GM13976 (cell line): ENCODE measurements around the gene MESD.

Source experiments
- DNase-seq: peaks from one replicate; pipeline ENCODE4 v3.0.0; 2012; ENCODE audit warnings: low spot score
- in situ Hi-C: fragments of 300-500 bp; cut with MboI; formaldehyde crosslinking; loops from one replicate; pipeline ENCODE4 v1.12.0; 2022; ENCODE audit warnings: low sequenced_read_pairs, mixed read lengths, inconsistent platforms; ENCODE audit not compliant: unreplicated experiment
- TF ChIP-seq, protein P1 (sequence below): IDR thresholded peaks from 2 replicates; pipeline ENCODE4 v1.5.1; 2012; ENCODE audit warnings: borderline replicate concordance, mild to moderate bottlenecking; ENCODE audit not compliant: insufficient read depth; ENCODE audit errors: extremely low read depth, missing control alignments, control extremely low read depth

The MESD gene

GRCh38 chr15:80929689-80930088 is 59.9 kb downstream of the MESD start:
- in situ Hi-C loops = no loop called here
- TF ChIP-seq, protein P1, sequence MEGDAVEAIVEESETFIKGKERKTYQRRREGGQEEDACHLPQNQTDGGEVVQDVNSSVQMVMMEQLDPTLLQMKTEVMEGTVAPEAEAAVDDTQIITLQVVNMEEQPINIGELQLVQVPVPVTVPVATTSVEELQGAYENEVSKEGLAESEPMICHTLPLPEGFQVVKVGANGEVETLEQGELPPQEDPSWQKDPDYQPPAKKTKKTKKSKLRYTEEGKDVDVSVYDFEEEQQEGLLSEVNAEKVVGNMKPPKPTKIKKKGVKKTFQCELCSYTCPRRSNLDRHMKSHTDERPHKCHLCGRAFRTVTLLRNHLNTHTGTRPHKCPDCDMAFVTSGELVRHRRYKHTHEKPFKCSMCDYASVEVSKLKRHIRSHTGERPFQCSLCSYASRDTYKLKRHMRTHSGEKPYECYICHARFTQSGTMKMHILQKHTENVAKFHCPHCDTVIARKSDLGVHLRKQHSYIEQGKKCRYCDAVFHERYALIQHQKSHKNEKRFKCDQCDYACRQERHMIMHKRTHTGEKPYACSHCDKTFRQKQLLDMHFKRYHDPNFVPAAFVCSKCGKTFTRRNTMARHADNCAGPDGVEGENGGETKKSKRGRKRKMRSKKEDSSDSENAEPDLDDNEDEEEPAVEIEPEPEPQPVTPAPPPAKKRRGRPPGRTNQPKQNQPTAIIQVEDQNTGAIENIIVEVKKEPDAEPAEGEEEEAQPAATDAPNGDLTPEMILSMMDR = no peak
- DNase-seq = no peak

DNA sequence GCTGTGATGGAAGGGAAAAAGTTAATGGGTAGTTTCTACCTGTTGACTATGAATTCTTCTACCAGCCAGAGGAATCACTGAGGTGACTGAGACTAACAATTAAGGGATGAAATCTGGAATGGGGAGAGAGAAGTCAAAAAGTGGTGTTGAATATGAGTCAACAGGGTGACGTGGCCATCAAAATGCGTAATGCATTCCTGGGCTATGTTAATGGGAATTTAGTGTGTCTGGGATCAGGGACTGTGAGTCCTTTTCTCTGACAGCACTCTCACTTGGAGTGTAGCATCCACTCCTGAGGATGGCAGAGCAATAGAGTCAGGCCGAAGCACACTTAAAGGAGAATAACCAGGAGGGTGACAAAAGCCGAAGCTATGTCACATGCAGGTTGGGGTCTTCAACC is 60.4 kb downstream of the MESD start:
- DNase-seq = no peak
- in situ Hi-C loops = no loop called here
- TF ChIP-seq, protein P1 = no peak

GRCh38 chr15:80926126-80926525 is 63.5 kb downstream of the MESD start:
- TF ChIP-seq, protein P1 = no peak

DNA sequence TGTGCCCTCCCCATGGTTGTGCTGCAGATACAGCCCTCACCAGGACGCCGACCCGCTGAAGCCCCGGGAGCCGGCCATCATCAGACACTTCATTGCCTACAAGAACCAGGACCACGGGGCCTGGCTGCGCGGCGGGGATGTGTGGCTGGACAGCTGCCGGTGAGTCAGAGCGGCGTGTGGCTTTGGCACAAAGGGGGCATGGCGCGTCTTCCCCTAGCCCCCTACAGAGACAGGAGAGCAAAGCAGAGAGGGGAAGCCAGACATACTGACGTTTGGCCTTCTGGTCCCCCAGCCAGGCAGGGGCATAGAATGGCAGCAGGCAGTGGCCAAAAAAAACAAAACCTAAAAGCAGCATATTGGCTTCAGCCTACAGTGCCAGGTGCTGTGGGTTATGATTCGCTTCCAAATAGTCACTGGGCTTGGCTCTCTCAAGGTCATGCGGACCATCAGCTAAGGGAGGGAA is 64.0 kb downstream of the MESD start:
- TF ChIP-seq, protein P1 = no peak
- DNase-seq = no peak
- in situ Hi-C loops = no loop called here

More at GRCh38 chr15:80926126-80926525, 63.5 kb downstream of the MESD start:
- no peak for DNase-seq
- in situ Hi-C loops = no loop called here

DNA sequence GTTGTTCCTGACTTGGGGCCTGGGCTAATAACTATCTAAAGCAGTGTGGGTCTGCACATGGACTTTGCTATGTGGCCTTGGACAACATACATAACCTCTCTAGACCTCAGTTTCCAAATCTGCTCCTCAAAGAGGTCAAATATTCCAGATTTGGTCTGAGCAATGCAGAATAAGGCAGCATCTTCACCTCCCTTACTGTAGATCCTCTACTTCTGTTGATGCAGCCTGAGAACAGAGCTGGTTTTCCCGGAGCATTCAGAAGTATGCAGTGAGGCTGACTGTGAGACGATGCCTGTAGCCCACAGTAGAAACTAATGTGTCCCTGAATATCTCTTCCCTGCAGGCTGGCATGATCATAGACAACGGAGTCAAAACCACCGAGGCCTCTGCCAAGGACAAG is 65.3 kb downstream of the MESD start:
- no peak for DNase-seq
- in situ Hi-C loops = no loop called here
- TF ChIP-seq, protein P1 = no peak

GRCh38 chr15:80923668-80924067 is 66.0 kb downstream of the MESD start:
- TF ChIP-seq, protein P1 = no peak
- in situ Hi-C loops = no loop called here

More at GRCh38 chr15:80923668-80924067, 66.0 kb downstream of the MESD start:
- no peak for DNase-seq
